ENCODE data around the gene ABLIM1.

DNA sequence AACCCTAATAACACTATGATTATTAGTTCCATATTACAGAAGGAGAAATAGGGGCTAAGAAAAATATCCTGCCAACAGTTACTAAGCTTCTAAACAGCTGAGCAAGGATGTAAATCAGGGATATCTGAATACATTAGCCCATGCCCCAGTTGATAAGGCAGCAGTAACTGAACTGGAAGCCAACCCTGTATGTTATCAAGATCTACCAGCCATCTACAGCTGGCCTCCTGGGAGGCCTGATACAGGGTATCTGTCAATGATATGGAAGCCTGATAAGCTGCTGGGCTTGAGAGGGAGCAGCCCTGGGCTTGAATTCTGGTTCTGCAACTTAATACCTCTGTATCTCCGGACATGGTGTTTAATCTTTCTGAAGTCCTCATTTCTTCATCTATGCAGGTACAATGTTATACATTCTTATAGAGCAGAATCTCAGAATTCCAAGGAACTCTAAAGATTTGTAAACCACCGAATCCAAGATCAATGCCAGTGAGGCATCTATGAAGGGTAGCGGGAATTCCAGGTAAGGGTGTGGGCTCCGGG, 215.9 kb downstream of the ABLIM1 start:
- TF ChIP-seq TMF1 (CRISPR knock-in tag; IDR thresholded peaks at IDR 0.05; ENCODE audit: low read depth), result no peak
- TF ChIP-seq SP5 (CRISPR knock-in tag; IDR thresholded peaks at IDR 0.05; ENCODE audit: borderline replicate concordance, low read depth), result no peak
- TF ChIP-seq CTCF (CRISPR knock-in tag; IDR thresholded peaks at IDR 0.05), result no peak
- no peak for TF ChIP-seq ZNF790 (CRISPR knock-in tag; IDR thresholded peaks at IDR 0.05; ENCODE audit: borderline replicate concordance)
- TF ChIP-seq, protein P1, sequence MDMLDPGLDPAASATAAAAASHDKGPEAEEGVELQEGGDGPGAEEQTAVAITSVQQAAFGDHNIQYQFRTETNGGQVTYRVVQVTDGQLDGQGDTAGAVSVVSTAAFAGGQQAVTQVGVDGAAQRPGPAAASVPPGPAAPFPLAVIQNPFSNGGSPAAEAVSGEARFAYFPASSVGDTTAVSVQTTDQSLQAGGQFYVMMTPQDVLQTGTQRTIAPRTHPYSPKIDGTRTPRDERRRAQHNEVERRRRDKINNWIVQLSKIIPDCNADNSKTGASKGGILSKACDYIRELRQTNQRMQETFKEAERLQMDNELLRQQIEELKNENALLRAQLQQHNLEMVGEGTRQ (IDR thresholded peaks at IDR 0.05; ENCODE audit: low read depth, low read length), result no peak
- TF ChIP-seq, protein P1 (CRISPR knock-in tag; IDR thresholded peaks at IDR 0.05; ENCODE audit: borderline replicate concordance), result no peak
- no peak for TF ChIP-seq ZNF232 (CRISPR knock-in tag; IDR thresholded peaks at IDR 0.05; ENCODE audit: borderline replicate concordance)
- TF ChIP-seq EP300 (IDR thresholded peaks at IDR 0.05; ENCODE audit: low read depth in 2 of 2, low read length in 2 of 2), result no peak
- no peak for TF ChIP-seq EP300 (CRISPR knock-in tag; IDR thresholded peaks at IDR 0.05; ENCODE audit: borderline replicate concordance)
- TF ChIP-seq, protein P2, sequence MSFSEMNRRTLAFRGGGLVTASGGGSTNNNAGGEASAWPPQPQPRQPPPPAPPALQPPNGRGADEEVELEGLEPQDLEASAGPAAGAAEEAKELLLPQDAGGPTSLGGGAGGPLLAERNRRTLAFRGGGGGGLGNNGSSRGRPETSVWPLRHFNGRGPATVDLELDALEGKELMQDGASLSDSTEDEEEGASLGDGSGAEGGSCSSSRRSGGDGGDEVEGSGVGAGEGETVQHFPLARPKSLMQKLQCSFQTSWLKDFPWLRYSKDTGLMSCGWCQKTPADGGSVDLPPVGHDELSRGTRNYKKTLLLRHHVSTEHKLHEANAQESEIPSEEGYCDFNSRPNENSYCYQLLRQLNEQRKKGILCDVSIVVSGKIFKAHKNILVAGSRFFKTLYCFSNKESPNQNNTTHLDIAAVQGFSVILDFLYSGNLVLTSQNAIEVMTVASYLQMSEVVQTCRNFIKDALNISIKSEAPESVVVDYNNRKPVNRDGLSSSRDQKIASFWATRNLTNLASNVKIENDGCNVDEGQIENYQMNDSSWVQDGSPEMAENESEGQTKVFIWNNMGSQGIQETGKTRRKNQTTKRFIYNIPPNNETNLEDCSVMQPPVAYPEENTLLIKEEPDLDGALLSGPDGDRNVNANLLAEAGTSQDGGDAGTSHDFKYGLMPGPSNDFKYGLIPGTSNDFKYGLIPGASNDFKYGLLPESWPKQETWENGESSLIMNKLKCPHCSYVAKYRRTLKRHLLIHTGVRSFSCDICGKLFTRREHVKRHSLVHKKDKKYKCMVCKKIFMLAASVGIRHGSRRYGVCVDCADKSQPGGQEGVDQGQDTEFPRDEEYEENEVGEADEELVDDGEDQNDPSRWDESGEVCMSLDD (CRISPR knock-in tag; IDR thresholded peaks at IDR 0.05; ENCODE audit: borderline replicate concordance), result no peak
- no peak for TF ChIP-seq RFX5 (IDR thresholded peaks at IDR 0.05; ENCODE audit: low read depth, low read length)
- TF ChIP-seq ERF (CRISPR knock-in tag; IDR thresholded peaks at IDR 0.05), result no peak

All from HepG2 (cell line).